ENCODE data around the gene EN1. TPM values are rescaled to one million over a fixed set of nuclear protein-coding genes. Genes with fewer than 3 reads are reported as not detected.

The EN1 gene
- total RNA-seq = under 0.01 TPM in 1 of 2 replicates, not detected in the other

GRCh38 chr2:118846953-118847761 lies at the start of gene EN1:
Gene EN1 (minus strand): TSS chr2:118847648. CDS start chr2:118847167, 481 bp downstream.

Other genes with a start within 250 kb of the EN1 start
- not detected in 2 replicates for gene MARCO, start 94.5 kb upstream of the EN1 start, total RNA-seq